IMR-90 (cell line): Measurements from ENCODE around the gene ATF6B. TPM values are rescaled to one million over a fixed set of nuclear protein-coding genes. Genes with fewer than 3 reads are reported as not detected.

ENCODE experiments used
- ATAC-seq: fragments of 200-7000 bp; cut with Tn5 transposase; 2 replicates; pipeline ENCODE4 v1.9.1; 2020; ENCODE audit warnings: low read depth, mild to moderate bottlenecking, moderate library complexity
- BruUV-seq: library from RNA; stranded (reverse); fragments of 400-500 nt; replicated peaks from 2 replicates; lab custom pipeline; 2021; lab: Mats Ljungman, UMichigan
- CTCF ChIA-PET: fragments of 300-600 bp; formaldehyde crosslinking; extraction: SDS; loops from one replicate; lab custom pipeline; 2021; ENCODE audit warnings: antibody characterized with exemption; lab: Yijun Ruan, JAX
- POLR2A ChIA-PET: fragments of 300-600 bp; sonication (Branson Sonifier 250); formaldehyde crosslinking; loops from one replicate; lab custom pipeline; 2022; ENCODE audit warnings: antibody characterized with exemption; ENCODE audit not compliant: unreplicated experiment; lab: Charles Lee
- DNase-seq: peaks from one replicate; pipeline ENCODE4 v3.0.0; 2013
- H2AFZ ChIP-seq: replicated peaks from 2 replicates; pipeline ENCODE3; 2013; ENCODE audit warnings: low read length, mild to moderate bottlenecking; ENCODE audit not compliant: poor library complexity
- H2AK5ac ChIP-seq: 2 replicates; pipeline ENCODE4 v1.6.1; 2013; ENCODE audit warnings: low read depth, low read length, inconsistent platforms
- H2AK9ac ChIP-seq: replicated peaks from 2 replicates; pipeline ENCODE3; 2013; ENCODE audit warnings: mild to moderate bottlenecking, low read depth, low read length, moderate library complexity; ENCODE audit not compliant: poor library complexity
- H2BK120ac ChIP-seq: 2 replicates; pipeline ENCODE4 v1.6.1; 2013; ENCODE audit warnings: low read depth, low read length, inconsistent platforms
- H2BK15ac ChIP-seq: 3 replicates; pipeline ENCODE4 v1.6.1; 2013; ENCODE audit warnings: low read depth, low read length, inconsistent platforms
- H2BK20ac ChIP-seq: 2 replicates; pipeline ENCODE4 v1.6.1; 2013; ENCODE audit warnings: low read depth, mild to moderate bottlenecking, inconsistent platforms, low read length, moderate library complexity
- H2BK5ac ChIP-seq: 2 replicates; pipeline ENCODE4 v1.6.1; 2013; ENCODE audit warnings: mild to moderate bottlenecking, low read depth, low read length, inconsistent platforms; ENCODE audit not compliant: poor library complexity, severe bottlenecking
- H3K14ac ChIP-seq: replicated peaks from 2 replicates; pipeline ENCODE4 v1.6.1; 2013; ENCODE audit warnings: low read depth, low read length, inconsistent platforms
- H3K18ac ChIP-seq: 2 replicates; pipeline ENCODE4 v1.6.1; 2013; ENCODE audit warnings: low read depth, low read length, control low read depth
- H3K23ac ChIP-seq: 2 replicates; pipeline ENCODE4 v1.6.1; 2013; ENCODE audit warnings: low read depth, low read length, inconsistent platforms
- H3K27ac ChIP-seq: 2 replicates; pipeline ENCODE4 v1.5.1; 2013; ENCODE audit warnings: mild to moderate bottlenecking, control low read depth, low read length; ENCODE audit not compliant: insufficient read depth
- H3K27me3 ChIP-seq: 2 replicates; pipeline ENCODE4 v1.6.1; 2013; ENCODE audit warnings: low read length; ENCODE audit not compliant: control insufficient read depth, insufficient read depth
- H3K36me3 ChIP-seq: 2 replicates; pipeline ENCODE4 v1.6.1; 2013; ENCODE audit warnings: low read length, mixed read lengths; ENCODE audit not compliant: control insufficient read depth, insufficient read depth
- H3K4ac ChIP-seq: 2 replicates; pipeline ENCODE4 v1.6.1; 2013; ENCODE audit warnings: low read depth, low read length, inconsistent platforms
- H3K4me1 ChIP-seq: 2 replicates; pipeline ENCODE4 v1.6.1; 2013; ENCODE audit warnings: low read length, mixed read lengths; ENCODE audit not compliant: control insufficient read depth, insufficient read depth
- H3K4me2 ChIP-seq: 2 replicates; pipeline ENCODE4 v1.6.1; 2013; ENCODE audit warnings: low read depth, mild to moderate bottlenecking, control low read depth, low read length, moderate library complexity
- H3K4me3 ChIP-seq: 2 replicates; pipeline ENCODE4 v1.5.1; 2013; ENCODE audit warnings: low read depth, mild to moderate bottlenecking, control low read depth, low read length, moderate library complexity; ENCODE audit not compliant: insufficient read depth
- H3K56ac ChIP-seq: 2 replicates; pipeline ENCODE4 v1.6.1; 2013; ENCODE audit warnings: low read length, inconsistent platforms; ENCODE audit not compliant: insufficient read depth; ENCODE audit errors: extremely low read depth
- H3K79me1 ChIP-seq, 2 experiments: 2 replicates each; pipeline ENCODE4 v1.6.1; 2013; ENCODE audit warnings: low read length in 2 of 2, inconsistent platforms in 1 of 2, low read depth in 1 of 2
- H3K9ac ChIP-seq: 2 replicates; pipeline ENCODE4 v1.6.1; 2013; ENCODE audit warnings: low read depth, low read length, control low read depth
- H3K9me1 ChIP-seq: 2 replicates; pipeline ENCODE4 v1.6.1; 2013; ENCODE audit warnings: low read length, inconsistent platforms; ENCODE audit not compliant: insufficient read depth
- H3K9me3 ChIP-seq: 2 replicates; pipeline ENCODE4 v1.6.1; 2013; ENCODE audit warnings: low read length; ENCODE audit not compliant: control insufficient read depth, insufficient read depth
- H4K20me1 ChIP-seq: 2 replicates; pipeline ENCODE4 v1.6.1; 2013; ENCODE audit warnings: low read length, inconsistent platforms; ENCODE audit not compliant: insufficient read depth
- H4K5ac ChIP-seq: 2 replicates; pipeline ENCODE4 v1.6.1; 2013; ENCODE audit warnings: mild to moderate bottlenecking, low read depth, low read length, control low read depth
- H4K8ac ChIP-seq, 2 experiments: 2 replicates each; pipeline ENCODE4 v1.6.1; 2013; ENCODE audit warnings: low read depth in 2 of 2, low read length in 2 of 2, control low read depth in 1 of 2, inconsistent platforms in 1 of 2
- H4K91ac ChIP-seq: 2 replicates; pipeline ENCODE4 v1.6.1; 2013; ENCODE audit warnings: low read depth, low read length, inconsistent platforms; ENCODE audit not compliant: insufficient read depth
- CEBPB ChIP-seq: IDR thresholded peaks from 2 replicates; pipeline ENCODE4 v1.6.1; 2012; ENCODE audit warnings: low read depth, low read length, improper control_type of control experiment
- CHD1 ChIP-seq: IDR thresholded peaks from 2 replicates; pipeline ENCODE4 v1.6.1; 2012; ENCODE audit warnings: low read depth, low read length, improper control_type of control experiment
- CTCF ChIP-seq: conservative IDR thresholded peaks from 2 replicates; pipeline ENCODE4 v1.5.1; 2012; ENCODE audit warnings: mild to moderate bottlenecking, low read depth, low read length, improper control_type of control experiment
- ELK1 ChIP-seq: fragments of 150-350 bp; IDR thresholded peaks from 2 replicates; pipeline ENCODE4 v1.6.1; 2016; ENCODE audit warnings: low read depth, mild to moderate bottlenecking, low read length, moderate library complexity, borderline replicate concordance
- FOS ChIP-seq: fragments of 150-350 bp; IDR thresholded peaks from 2 replicates; pipeline ENCODE4 v1.6.1; 2016; ENCODE audit warnings: low read depth, low read length
- MAFK ChIP-seq: IDR thresholded peaks from 2 replicates; pipeline ENCODE4 v1.6.1; 2012; ENCODE audit warnings: low read depth, low read length, improper control_type of control experiment
- MAZ ChIP-seq: IDR thresholded peaks from 2 replicates; pipeline ENCODE4 v1.6.1; 2012; ENCODE audit warnings: low read depth, mild to moderate bottlenecking, low read length, improper control_type of control experiment, moderate library complexity, borderline replicate concordance
- MXI1 ChIP-seq: IDR thresholded peaks from 2 replicates; pipeline ENCODE4 v1.6.1; 2012; ENCODE audit warnings: low read depth, mild to moderate bottlenecking, low read length, moderate library complexity, borderline replicate concordance
- NFE2L2 ChIP-seq: fragments of 150-350 bp; IDR thresholded peaks from 2 replicates; pipeline ENCODE4 v1.6.1; 2016; ENCODE audit warnings: low read depth, mild to moderate bottlenecking, low read length
- POLR2A ChIP-seq: IDR thresholded peaks from 2 replicates; pipeline ENCODE4 v1.6.1; 2012; ENCODE audit warnings: mild to moderate bottlenecking, low read depth, low read length
- RCOR1 ChIP-seq: IDR thresholded peaks from 2 replicates; pipeline ENCODE4 v1.6.1; 2012; ENCODE audit warnings: mild to moderate bottlenecking, low read length, improper control_type of control experiment; ENCODE audit not compliant: insufficient replicate concordance
- RFX5 ChIP-seq: IDR thresholded peaks from 2 replicates; pipeline ENCODE4 v1.8.0; 2012; ENCODE audit warnings: low read depth, mild to moderate bottlenecking, low read length, moderate library complexity
- SMC3 ChIP-seq: fragments of 150-350 bp; IDR thresholded peaks from 2 replicates; pipeline ENCODE4 v1.6.1; 2016; ENCODE audit warnings: low read depth, mild to moderate bottlenecking, antibody characterized with exemption, low read length, moderate library complexity
- USF2 ChIP-seq: fragments of 150-350 bp; IDR thresholded peaks from 2 replicates; pipeline ENCODE4 v1.6.1; 2017; ENCODE audit warnings: mild to moderate bottlenecking, antibody characterized with exemption, low read length, low read depth
- WGBS, 2 experiments: methylation state at CpG; one replicate each; pipeline versions ENCODE4 v1.1.5 to v1.1.7; 2013; ENCODE audit warnings: missing lambda C conversion rate in 2 of 2; ENCODE audit not compliant: insufficient read length in 1 of 2; ENCODE audit errors: extremely low coverage in 2 of 2; 5-methylcytosine and 5-hydroxymethylcytosine counted together
- dilution Hi-C: fragments of 300-500 bp; cut with HindIII; formaldehyde crosslinking; loops from one replicate; pipeline ENCODE4 v1.14.3; 2018; ENCODE audit warnings: low sequenced_read_pairs; ENCODE audit not compliant: unreplicated experiment
- in situ Hi-C: fragments of 300-500 bp; cut with MboI; formaldehyde crosslinking; loops from 3 replicates; pipeline ENCODE4 v1.14.3; 2019; ENCODE audit warnings: low sequenced_read_pairs, inconsistent platforms, mixed read lengths
- intact Hi-C: fragments of 100-400 bp; cut with micrococcal nuclease; formaldehyde crosslinking; loops from 2 replicates; pipeline ENCODE4 v1.10.0; 2022
- polyA plus RNA-seq, 3 experiments: library from polyadenylated mRNA; depleted of rRNA; stranded (reverse); fragments of >200 nt; gene quantifications; 2 replicates each; pipeline ENCODE4 v1.2.3, GENCODE V29; 2012; ENCODE audit warnings: low replicate concordance in 1 of 3
- total RNA-seq: library from RNA; depleted of rRNA; stranded (reverse); fragments of >200 nt; gene quantifications from 2 replicates; pipeline ENCODE4 v1.2.3, GENCODE V29; 2012

Gene ATF6B
- total and polyA plus RNA-seq, 2 of the 4 experiments (the other 2 are of a cell fraction) = 7.9 to 69.6 TPM

GRCh38 chr6:32096394-32097258, 31.4 kb downstream of the ATF6B start:
- no peak overlapping the region for H3K14ac ChIP-seq
- no peak for TF ChIP-seq RCOR1
- TF ChIP-seq USF2 = no peak
- no peak for TF ChIP-seq MAZ
- TF ChIP-seq ELK1 = no peak
- TF ChIP-seq MXI1 = no peak
- no peak for TF ChIP-seq NFE2L2
- TF ChIP-seq SMC3 = no peak
- TF ChIP-seq CEBPB = no peak
- no peak for TF ChIP-seq CHD1
- no peak for TF ChIP-seq MAFK
- TF ChIP-seq POLR2A = no peak
- no peak for TF ChIP-seq CTCF
- no peak for TF ChIP-seq FOS
- TF ChIP-seq RFX5 = no peak

More at GRCh38 chr6:32096394-32097258, 31.4 kb downstream of the ATF6B start:
- H2AK9ac ChIP-seq = no peak overlapping the region
- WGBS, 2 experiments = 32% methylated on average over 68 of the region's 90 CpGs; no CpG with 5 or more reads in 1 of the 2 experiments
- H3K4me1 ChIP-seq = peaks cover 24% of the 10 kb centered on the region
- intact Hi-C loops = no loop called here
- DNase-seq = no peak
- ATAC-seq = no peak
- H4K20me1 ChIP-seq = peaks cover 18% of the 10 kb centered on the region
- no peaks in the 10 kb centered on the region for H3K36me3 ChIP-seq
- no peak overlapping the region for H2BK5ac ChIP-seq
- dilution Hi-C loops = no loop called here
- no peak overlapping the region for H3K4me3 ChIP-seq
- H3K56ac ChIP-seq = no peak overlapping the region
- H3K9me1 ChIP-seq = peaks cover 25% of the 10 kb centered on the region
- in situ Hi-C loops = no loop called here
- H3K79me1 ChIP-seq = no peaks in the 10 kb centered on the region
- H4K91ac ChIP-seq = no peak overlapping the region
- H3K18ac ChIP-seq = no peak overlapping the region; the same call in 1 of the 2 replicates
- no peak overlapping the region for H3K9ac ChIP-seq
- peaks cover 40% of the 10 kb centered on the region for H3K27me3 ChIP-seq
- H2AFZ ChIP-seq = peak overlapping the region; percentile 36
- BruUV-seq = TSS peak; percentile 36
- no peak overlapping the region for H4K5ac ChIP-seq
- H3K27ac ChIP-seq = no peak overlapping the region
- POLR2A ChIA-PET = no interaction called here
- CTCF ChIA-PET = interaction anchor here (1.4 kb wide), 1 partner anchor 18 kb away, joined by 4 read pairs; no protein-coding TSS in a partner anchor
- H2BK20ac ChIP-seq = no peak overlapping the region
- no peak overlapping the region for H2AK5ac ChIP-seq
- no peak overlapping the region; the same call in 1 of the 2 replicates for H3K23ac ChIP-seq
- H3K4ac ChIP-seq = no peak overlapping the region
- no peak overlapping the region for H4K8ac ChIP-seq
- H3K4me2 ChIP-seq = no peak overlapping the region
- no peak overlapping the region for H2BK120ac ChIP-seq
- H3K9me3 ChIP-seq = no peaks in the 10 kb centered on the region; the same call in 1 of the 2 replicates
- H2BK15ac ChIP-seq = no peak overlapping the region
